Psoas muscle (tissue), 8 donors: ENCODE results near the gene DSE. TPM values are rescaled to one million over a fixed set of nuclear protein-coding genes. Genes with fewer than 3 reads are reported as not detected.
"Not testable (repeated sequence)": the region's sequence is repeated elsewhere in the genome, so short reads cannot be mapped to it uniquely, and the experiment has no call there.

Experiments used
- ATAC-seq, 4 donors: fragments of 200-7000 bp; cut with Tn5 transposase; one replicate each; pipeline ENCODE4 v1.9.1; 2020; ENCODE audit warnings: moderate library complexity in 3 of 4, mild to moderate bottlenecking in 2 of 4
- DNase-seq, 2 donors: peaks; one replicate each; pipeline ENCODE4 v3.0.0-alpha.2; 2020
- H3K27ac ChIP-seq: fragments of 200-600 bp; one replicate; pipeline ENCODE4 v1.8.0; 2022
- H3K27me3 ChIP-seq, 3 donors: fragments of 200-600 bp in 1 of 3; one replicate each; pipeline versions ENCODE4 v1.6.1 to v1.8.0; 2013 to 2022; ENCODE audit warnings: low read length in 2 of 3, mild to moderate bottlenecking in 2 of 3, moderate library complexity in 1 of 3; ENCODE audit not compliant: insufficient read depth in 3 of 3
- H3K36me3 ChIP-seq, 2 donors: fragments of 200-600 bp in 1 of 2; one replicate each; pipeline versions ENCODE4 v1.6.1 to v1.8.0; 2013 to 2022; ENCODE audit warnings: low read depth in 1 of 2, mild to moderate bottlenecking in 1 of 2, moderate library complexity in 1 of 2; ENCODE audit not compliant: insufficient read depth in 1 of 2
- H3K4me1 ChIP-seq: fragments of 200-600 bp; one replicate; pipeline ENCODE4 v1.8.0; 2022
- H3K4me3 ChIP-seq: fragments of 200-600 bp; one replicate; pipeline ENCODE4 v1.8.0; 2022; ENCODE audit warnings: mild to moderate bottlenecking
- H3K9me3 ChIP-seq: fragments of 200-600 bp; one replicate; pipeline ENCODE4 v1.8.0; 2022
- WGBS, 3 donors: extraction: QIAGEN DNeasy Blood & Tissue Kit; methylation state at CpG; one replicate each; pipeline versions ENCODE4 v1.1.6 to v1.1.7; 2013; 5-methylcytosine and 5-hydroxymethylcytosine counted together
- intact Hi-C, 2 donors: fragments of 100-400 bp; cut with DNase I; formaldehyde crosslinking; loops; one replicate each; pipeline versions ENCODE4 v1.11.0 to v1.14.2; 2022
- polyA plus RNA-seq, 3 donors: library from polyadenylated mRNA; stranded (reverse); fragments of 200-250 nt; gene quantifications; one replicate each; pipeline ENCODE4 v1.2.3, GENCODE V29; 2013
- total RNA-seq, 4 donors: library from RNA; stranded (reverse); fragmentation: NEBNext Ultra II Directional in 2 of 4; extraction: Animal tissue kit (Norgen Biotek cat#: 25700) in 2 of 4; gene quantifications; one replicate each; pipeline versions ENCODE4 v1.2.1 to v1.2.4, GENCODE V29; 2021 to 2023
- TF ChIP-seq, protein P1 (sequence below): fragments of 200-600 bp; IDR thresholded peaks from one replicate; pipeline ENCODE4 v1.8.0; 2022; ENCODE audit warnings: antibody characterized with exemption
- donor health status: healthy with polysubstance abuse.
- donor health status: DM: no; HTN: no; CAD: no; lungs with moderate emphysema.
- donor health status: Bipolar disorder and iron deficiency.
- donor health status: healthy.
- donor health status: DM: yes; HTN: yes; CAD: no.
- donor health status: DM: no; HTN: no; CAD: no.
- donor health status: DM: no; HTN: no; CAD: no.
- donor health status: DM: yes; HTN: yes; CAD: no.

DSE gene
- total and polyA plus RNA-seq, 7 donors, result 2.3 to 26.7 (median 9.6) TPM

DNA sequence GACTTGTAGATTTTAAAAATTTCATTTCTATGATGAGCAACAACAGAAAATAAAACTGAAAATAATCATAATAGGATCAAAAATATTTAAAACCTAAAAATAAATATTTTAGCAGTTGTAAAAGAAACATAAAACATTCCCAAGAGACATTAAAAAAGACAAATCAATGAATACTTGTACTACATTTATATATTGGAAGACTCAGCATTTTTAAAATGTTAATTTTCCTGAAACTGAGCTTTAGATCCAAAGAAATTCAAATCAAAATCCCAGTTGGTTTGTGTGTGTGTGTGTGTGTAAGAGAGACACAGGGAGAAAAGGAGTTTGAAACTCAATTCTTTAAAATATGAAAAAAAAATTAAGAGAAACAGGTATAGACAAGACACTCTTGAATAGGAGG lies 38.7 kb upstream of the DSE start:
- H3K27ac ChIP-seq, result no peak overlapping the region
- TF ChIP-seq, protein P1, sequence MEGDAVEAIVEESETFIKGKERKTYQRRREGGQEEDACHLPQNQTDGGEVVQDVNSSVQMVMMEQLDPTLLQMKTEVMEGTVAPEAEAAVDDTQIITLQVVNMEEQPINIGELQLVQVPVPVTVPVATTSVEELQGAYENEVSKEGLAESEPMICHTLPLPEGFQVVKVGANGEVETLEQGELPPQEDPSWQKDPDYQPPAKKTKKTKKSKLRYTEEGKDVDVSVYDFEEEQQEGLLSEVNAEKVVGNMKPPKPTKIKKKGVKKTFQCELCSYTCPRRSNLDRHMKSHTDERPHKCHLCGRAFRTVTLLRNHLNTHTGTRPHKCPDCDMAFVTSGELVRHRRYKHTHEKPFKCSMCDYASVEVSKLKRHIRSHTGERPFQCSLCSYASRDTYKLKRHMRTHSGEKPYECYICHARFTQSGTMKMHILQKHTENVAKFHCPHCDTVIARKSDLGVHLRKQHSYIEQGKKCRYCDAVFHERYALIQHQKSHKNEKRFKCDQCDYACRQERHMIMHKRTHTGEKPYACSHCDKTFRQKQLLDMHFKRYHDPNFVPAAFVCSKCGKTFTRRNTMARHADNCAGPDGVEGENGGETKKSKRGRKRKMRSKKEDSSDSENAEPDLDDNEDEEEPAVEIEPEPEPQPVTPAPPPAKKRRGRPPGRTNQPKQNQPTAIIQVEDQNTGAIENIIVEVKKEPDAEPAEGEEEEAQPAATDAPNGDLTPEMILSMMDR, result no peak
- peaks cover 19% of the 10 kb centered on the region for H3K4me1 ChIP-seq
- H3K9me3 ChIP-seq, result no peaks in the 10 kb centered on the region
- DNase-seq (no peak), ATAC-seq (no peak)
- H3K4me3 ChIP-seq, result no peak overlapping the region
- H3K27me3 ChIP-seq, result no peaks in the 10 kb centered on the region
- H3K36me3 ChIP-seq, result no peaks in the 10 kb centered on the region
- intact Hi-C loops, result no loop called here

DNA sequence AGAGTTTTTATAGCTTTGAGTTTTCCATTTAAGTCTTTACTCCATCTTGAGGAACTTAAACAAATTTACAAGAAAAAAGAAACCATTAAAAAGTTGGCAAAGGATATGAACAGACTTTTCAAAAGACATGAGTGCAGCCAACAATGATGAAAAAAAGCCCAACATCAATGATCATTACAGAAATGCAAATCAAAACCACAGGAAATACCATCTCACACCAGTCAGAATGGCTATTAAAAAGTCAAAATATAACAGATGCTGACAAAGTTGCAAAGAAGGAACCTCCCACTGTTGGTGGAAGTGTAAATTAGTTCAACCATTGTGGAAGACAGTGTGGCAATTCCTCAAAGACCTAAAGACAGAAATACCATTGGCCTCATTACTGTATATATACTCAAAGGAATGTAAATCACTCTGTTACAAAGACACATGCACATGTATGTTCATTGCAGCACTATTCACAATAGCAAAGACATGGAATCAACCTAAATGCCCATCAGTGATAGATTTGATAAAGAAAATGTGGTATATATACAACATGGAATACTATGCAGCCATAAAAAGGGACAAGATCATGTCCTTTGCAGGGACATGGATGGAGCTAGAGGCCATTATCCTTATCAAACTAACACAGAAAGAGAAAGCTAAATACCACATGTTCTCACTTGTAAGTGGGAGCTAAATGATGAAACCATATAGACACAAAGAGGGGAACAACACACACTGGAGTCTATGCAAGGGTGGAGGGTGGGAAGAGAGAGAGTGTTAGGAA lies 35.9 kb upstream of the DSE start:
- H3K4me1 ChIP-seq, H3K27me3 ChIP-seq, intact Hi-C loops, H3K27ac ChIP-seq, H3K9me3 ChIP-seq, ATAC-seq, H3K4me3 ChIP-seq, H3K36me3 ChIP-seq, DNase-seq: not testable (repeated sequence)

GRCh38 chr6:116335612-116336215 lies 35.0 kb upstream of the DSE start:
- H3K4me1 ChIP-seq, result no peaks in the 10 kb centered on the region
- no peaks in the 10 kb centered on the region for H3K27me3 ChIP-seq
- TF ChIP-seq, protein P1, result no peak
- intact Hi-C loops, result no loop called here
- no peak for DNase-seq
- WGBS, 3 donors, result 90 to 92% (median 90%) methylated on average over 1 of the region's 1 CpG
- no peaks in the 10 kb centered on the region for H3K9me3 ChIP-seq
- H3K27ac ChIP-seq, result no peak overlapping the region
- no peak for ATAC-seq
- H3K4me3 ChIP-seq, result no peak overlapping the region
- no peaks in the 10 kb centered on the region for H3K36me3 ChIP-seq

DNA sequence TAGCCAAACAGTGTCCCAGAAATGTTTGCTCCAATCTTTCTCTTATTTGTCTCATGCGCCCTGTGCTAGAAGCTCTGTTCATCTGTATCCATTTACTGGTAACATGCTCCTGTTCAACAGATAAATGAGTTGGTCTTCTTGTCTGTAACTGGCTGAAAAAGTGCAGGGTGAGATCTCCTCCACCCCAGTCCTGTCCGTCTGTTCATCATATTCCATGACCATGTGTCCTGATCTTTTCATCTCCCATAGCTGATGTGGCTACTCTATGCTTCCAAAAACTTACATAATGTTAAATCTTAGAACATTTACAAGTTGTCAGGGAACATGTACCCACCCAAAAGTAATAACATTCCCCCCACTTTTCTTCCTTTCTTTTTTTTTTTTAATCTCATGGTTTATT lies 31.8 kb upstream of the DSE start:
- TF ChIP-seq, protein P1, result no peak
- H3K9me3 ChIP-seq, result peaks cover 7% of the 10 kb centered on the region
- no peaks in the 10 kb centered on the region for H3K27me3 ChIP-seq
- H3K4me1 ChIP-seq, result no peaks in the 10 kb centered on the region
- H3K4me3 ChIP-seq, result no peak overlapping the region
- ATAC-seq (no peak), DNase-seq (no peak)
- WGBS, 3 donors, result 69 to 81% (median 75%) methylated on average over 2 of the region's 2 CpGs
- no peaks in the 10 kb centered on the region for H3K36me3 ChIP-seq
- intact Hi-C loops, result no loop called here
- no peak overlapping the region for H3K27ac ChIP-seq

DNA sequence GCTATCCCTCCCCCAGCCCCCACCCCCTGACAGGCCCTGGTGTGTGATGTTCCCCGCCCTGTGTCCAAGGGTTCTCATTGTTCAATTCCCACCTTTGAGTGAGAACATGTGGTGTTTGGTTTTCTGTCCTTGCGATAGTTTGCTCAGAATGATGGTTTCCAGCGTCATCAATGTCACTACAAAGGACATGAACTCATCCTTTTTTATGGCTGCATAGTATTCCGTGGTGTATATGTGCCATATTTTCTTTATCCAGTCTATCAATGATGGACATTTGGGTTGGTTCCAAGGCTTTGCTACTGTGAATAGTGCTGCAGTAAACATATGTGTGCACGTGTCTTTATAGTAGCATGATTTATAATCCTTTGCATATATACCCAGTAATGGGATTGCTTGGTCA lies 30.1 kb upstream of the DSE start:
- ATAC-seq, H3K27ac ChIP-seq, H3K4me1 ChIP-seq, H3K36me3 ChIP-seq, H3K4me3 ChIP-seq, DNase-seq, intact Hi-C loops, H3K9me3 ChIP-seq, H3K27me3 ChIP-seq: not testable (repeated sequence)
- 93 to 96% (median 93%) methylated on average over 5 of the region's 5 CpGs for WGBS, 3 donors
